Peyer's patch (tissue), 4 donors: ENCODE results near the gene SLC39A6. TPM values are rescaled to one million over a fixed set of nuclear protein-coding genes. Genes with fewer than 3 reads are reported as not detected.

Source experiments
- DNase-seq, 3 donors: peaks; one replicate each; pipeline ENCODE4 v3.0.0-alpha.2; 2017 to 2019
- H3K27ac ChIP-seq, 4 donors: fragments of 200-600 bp; sonication (generic); one replicate each; pipeline ENCODE4 v1.5.1; 2016 to 2019
- H3K27me3 ChIP-seq, 2 donors: fragments of 200-600 bp; sonication (generic); one replicate each; pipeline ENCODE4 v1.5.1; 2019
- H3K36me3 ChIP-seq, 3 donors: fragments of 200-600 bp; sonication (generic); one replicate each; pipeline ENCODE4 v1.5.1; 2016 to 2019
- H3K4me1 ChIP-seq, 4 donors: fragments of 200-600 bp; sonication (generic); one replicate each; pipeline ENCODE4 v1.5.1; 2016 to 2019
- H3K4me3 ChIP-seq, 4 donors: fragments of 200-600 bp; sonication (generic); 1 replicate in 3 of 4; 2 replicates in 1 of 4; pipeline ENCODE4 v1.5.1; 2016 to 2019; ENCODE audit warnings: mild to moderate bottlenecking in 1 of 4
- H3K9me3 ChIP-seq, 4 donors: fragments of 200-600 bp; sonication (generic); one replicate each; pipeline ENCODE4 v1.5.1; 2016 to 2019; ENCODE audit warnings: mild to moderate bottlenecking in 1 of 4
- CTCF ChIP-seq, 6 experiments: fragments of 450-650 bp in 4 of 6; fragments of 200-600 bp in 2 of 6; sonication (generic) in 1 of 6; IDR thresholded peaks; one replicate each; pipeline ENCODE4 v1.5.1; 2017 to 2019; ENCODE audit warnings: antibody characterized with exemption in 6 of 6, mild to moderate bottlenecking in 3 of 6, moderate library complexity in 1 of 6
- POLR2A ChIP-seq, 2 donors: fragments of 450-650 bp; IDR thresholded peaks; one replicate each; pipeline ENCODE4 v1.5.1; 2017; ENCODE audit warnings: antibody characterized with exemption in 2 of 2, mild to moderate bottlenecking in 2 of 2, moderate library complexity in 2 of 2
- total RNA-seq, 4 donors: library from RNA; depleted of rRNA; stranded (reverse); fragments of >200 nt; gene quantifications; one replicate each; pipeline ENCODE4 v1.1.0, GENCODE V29; 2016

SLC39A6 gene
- total RNA-seq, 4 donors from 2014 or later, result 7.4 to 13.0 (median 8.2) TPM

GRCh38 chr18:36128907-36129299 lies 237 bp downstream of the SLC39A6 start:
- Histone ChIP-seq H3K4me3 (peak overlapping the region; percentile 75 to 88 (median 82)), H3K27me3 (no peaks in the 10 kb centered on the region), H3K27ac (peak overlapping the region; percentile 97 to 100 (median 98)), H3K4me1 (peaks cover 0 to 19% (median 16%) of the 10 kb centered on the region in 4 donors), H3K36me3 (peaks cover 0 to 8% (median 0%) of the 10 kb centered on the region in 3 donors), H3K9me3 (no peaks in the 10 kb centered on the region)
- no peak for DNase-seq
- TF ChIP-seq POLR2A (IDR thresholded peaks at IDR 0.05), result no peak
- no peak for TF ChIP-seq CTCF (IDR thresholded peaks at IDR 0.05)

- Histone ChIP-seq H3K27me3 (no peaks in the 10 kb centered on the region), H3K27ac (peak overlapping the region; percentile 97 to 100 (median 98)), H3K4me3 (peak overlapping the region; percentile 75 to 88 (median 82)), H3K36me3 (peaks cover 0 to 12% (median 0%) of the 10 kb centered on the region in 3 donors), H3K4me1 (peaks cover 0 to 19% (median 16%) of the 10 kb centered on the region in 4 donors), H3K9me3 (no peaks in the 10 kb centered on the region)
- peak in 2 of 3 donors; percentile 26 to 52 for DNase-seq
- no peak for TF ChIP-seq CTCF (IDR thresholded peaks at IDR 0.05)
- TF ChIP-seq POLR2A (IDR thresholded peaks at IDR 0.05), result no peak
These were observed 640 bp downstream of the SLC39A6 start for GRCh38 chr18:36128530-36128870.

GRCh38 chr18:36127836-36128529 lies 1.2 kb downstream of the SLC39A6 start:
- Histone ChIP-seq H3K4me3 (peak overlapping the region; percentile 75 to 88 (median 82)), H3K27me3 (no peaks in the 10 kb centered on the region)

GRCh38 chr18:36126668-36127067 lies 2.5 kb downstream of the SLC39A6 start:
- Histone ChIP-seq H3K27me3 (no peaks in the 10 kb centered on the region), H3K4me3 (no peak overlapping the region), H3K9me3 (no peaks in the 10 kb centered on the region), H3K27ac (no peak overlapping the region), H3K4me1 (peaks cover 0 to 14% (median 12%) of the 10 kb centered on the region in 4 donors), H3K36me3 (peaks cover 0 to 27% (median 0%) of the 10 kb centered on the region in 3 donors)
- DNase-seq, result no peak
- TF ChIP-seq POLR2A (IDR thresholded peaks at IDR 0.05), result no peak
- TF ChIP-seq CTCF (IDR thresholded peaks at IDR 0.05), result no peak

More at GRCh38 chr18:36127836-36128529, 1.2 kb downstream of the SLC39A6 start:
- TF ChIP-seq POLR2A (IDR thresholded peaks at IDR 0.05), result no peak
- TF ChIP-seq CTCF (IDR thresholded peaks at IDR 0.05), result no peak
- Histone ChIP-seq H3K27ac (no peak overlapping the region), H3K9me3 (no peaks in the 10 kb centered on the region), H3K36me3 (peaks cover 0 to 13% (median 0%) of the 10 kb centered on the region in 3 donors), H3K4me1 (peaks cover 0 to 19% (median 16%) of the 10 kb centered on the region in 4 donors)
- DNase-seq, result no peak

GRCh38 chr18:36124841-36125240 lies 4.3 kb downstream of the SLC39A6 start:
- H3K36me3 ChIP-seq, result peaks cover 0 to 43% (median 0%) of the 10 kb centered on the region in 3 donors
- H3K4me1 ChIP-seq, result peaks cover 0 to 5% (median 0%) of the 10 kb centered on the region in 4 donors
- no peaks in the 10 kb centered on the region for H3K9me3 ChIP-seq
- DNase-seq, result no peak
- TF ChIP-seq POLR2A (IDR thresholded peaks at IDR 0.05) (no peak), CTCF (IDR thresholded peaks at IDR 0.05) (no peak)
- no peak overlapping the region for H3K27ac ChIP-seq
- no peaks in the 10 kb centered on the region for H3K27me3 ChIP-seq
- H3K4me3 ChIP-seq, result no peak overlapping the region
